HEK293 (cell line): ENCODE results near the gene B4GALNT4.

Experiments used
- CTCF ChIA-PET: fragments of 350-600 bp; formaldehyde crosslinking; extraction: SDS; loops from one replicate; lab custom pipeline; 2021; ENCODE audit warnings: antibody characterized with exemption; lab: Yijun Ruan, JAX
- POLR2A ChIA-PET: fragments of 300-600 bp; formaldehyde crosslinking; extraction: SDS; loops from one replicate; lab custom pipeline; 2020; ENCODE audit warnings: antibody characterized with exemption, inconsistent platforms; lab: Yijun Ruan, JAX
- H3K27ac ChIP-seq: fragments of 200-500 bp; sonication (Bioruptor generic); 2 replicates; pipeline ENCODE4 v1.5.1; 2014; ENCODE audit warnings: low read depth, low read length, control low read depth, inconsistent platforms; ENCODE audit errors: extremely low read depth
- H3K36me3 ChIP-seq, 2 experiments: fragments of 200-500 bp in 1 of 2; sonication (Bioruptor generic) in 1 of 2; 1 replicate in 1 of 2; 2 replicates in 1 of 2; pipeline ENCODE4 v1.5.1; 2014 to 2017; ENCODE audit warnings: inconsistent platforms in 2 of 2, low read length in 2 of 2; ENCODE audit not compliant: control insufficient read depth in 2 of 2, insufficient read depth in 1 of 2
- H3K4me1 ChIP-seq: fragments of 200-500 bp; sonication (Bioruptor generic); 2 replicates; pipeline ENCODE4 v1.5.1; 2014; ENCODE audit warnings: mild to moderate bottlenecking, low read length, inconsistent platforms; ENCODE audit not compliant: control insufficient read depth, insufficient read depth
- H3K4me3 ChIP-seq: 2 replicates; pipeline ENCODE4 v1.5.1; 2011; ENCODE audit warnings: low read depth, mild to moderate bottlenecking, control low read depth, low read length, moderate library complexity
- H3K9me3 ChIP-seq: fragments of 200-500 bp; sonication (Bioruptor generic); 2 replicates; pipeline ENCODE4 v1.5.1; 2014; ENCODE audit warnings: low read depth, low read length, inconsistent platforms; ENCODE audit not compliant: control insufficient read depth, insufficient read depth
- ATF2 ChIP-seq: fragments of 450-650 bp; formaldehyde crosslinking; IDR thresholded peaks from 2 replicates; pipeline ENCODE4 v1.5.1; 2016; ENCODE audit warnings: missing biosample characterization, missing genetic modification characterization, low read depth
- BCL11B ChIP-seq: fragments of 450-650 bp; formaldehyde crosslinking; IDR thresholded peaks from 2 replicates; pipeline ENCODE4 v1.5.1; 2016; ENCODE audit warnings: low read depth, missing biosample characterization, missing genetic modification characterization
- HOXD13 ChIP-seq: sonication (generic); formaldehyde crosslinking; IDR thresholded peaks from 2 replicates; pipeline ENCODE4 v1.8.0; 2022; ENCODE audit warnings: missing genetic modification reagents, borderline replicate concordance
- ZBTB10 ChIP-seq: fragments of 450-650 bp; formaldehyde crosslinking; IDR thresholded peaks from 2 replicates; pipeline ENCODE4 v1.5.1; 2016; ENCODE audit warnings: missing biosample characterization, missing genetic modification characterization
- ZBTB20 ChIP-seq: fragments of 450-650 bp; formaldehyde crosslinking; IDR thresholded peaks from 2 replicates; pipeline ENCODE4 v1.5.1; 2016; ENCODE audit warnings: missing biosample characterization, missing genetic modification characterization
- ZFP41 ChIP-seq: fragments of 450-650 bp; formaldehyde crosslinking; IDR thresholded peaks from 2 replicates; pipeline ENCODE4 v1.5.1; 2016; ENCODE audit warnings: missing biosample characterization, missing genetic modification characterization, borderline replicate concordance
- ZNF138 ChIP-seq: fragments of 450-650 bp; formaldehyde crosslinking; IDR thresholded peaks from 2 replicates; pipeline ENCODE4 v1.5.1; 2016; ENCODE audit warnings: missing biosample characterization, missing genetic modification characterization, borderline replicate concordance
- ZNF169 ChIP-seq: fragments of 450-650 bp; formaldehyde crosslinking; IDR thresholded peaks from 2 replicates; pipeline ENCODE4 v1.5.1; 2016; ENCODE audit warnings: missing biosample characterization, missing genetic modification characterization
- ZNF202 ChIP-seq: fragments of 450-650 bp; formaldehyde crosslinking; IDR thresholded peaks from 2 replicates; pipeline ENCODE4 v1.5.1; 2016; ENCODE audit warnings: missing biosample characterization, missing genetic modification characterization, borderline replicate concordance
- ZNF223 ChIP-seq: fragments of 450-650 bp; formaldehyde crosslinking; IDR thresholded peaks from 2 replicates; pipeline ENCODE4 v1.5.1; 2016; ENCODE audit warnings: missing biosample characterization, missing genetic modification characterization
- ZNF324 ChIP-seq: fragments of 450-650 bp; formaldehyde crosslinking; IDR thresholded peaks from 2 replicates; pipeline ENCODE4 v1.5.1; 2016; ENCODE audit warnings: missing biosample characterization, missing genetic modification characterization
- ZNF354C ChIP-seq: fragments of 450-650 bp; formaldehyde crosslinking; IDR thresholded peaks from 2 replicates; pipeline ENCODE4 v1.5.1; 2016; ENCODE audit warnings: missing biosample characterization, missing genetic modification characterization, low read depth, borderline replicate concordance
- ZNF362 ChIP-seq: fragments of 450-650 bp; formaldehyde crosslinking; IDR thresholded peaks from 2 replicates; pipeline ENCODE4 v1.5.1; 2016; ENCODE audit warnings: missing biosample characterization, missing genetic modification characterization
- ZNF426 ChIP-seq: fragments of 450-650 bp; formaldehyde crosslinking; IDR thresholded peaks from 2 replicates; pipeline ENCODE4 v1.5.1; 2017; ENCODE audit warnings: missing biosample characterization, missing genetic modification characterization, mild to moderate bottlenecking, inconsistent platforms, moderate library complexity
- ZNF514 ChIP-seq: fragments of 450-650 bp; formaldehyde crosslinking; IDR thresholded peaks from 2 replicates; pipeline ENCODE4 v1.5.1; 2016; ENCODE audit warnings: missing biosample characterization, missing genetic modification characterization
- ZNF624 ChIP-seq: fragments of 450-650 bp; formaldehyde crosslinking; IDR thresholded peaks from 2 replicates; pipeline ENCODE4 v1.5.1; 2017; ENCODE audit warnings: missing biosample characterization, missing genetic modification characterization
- ZNF664 ChIP-seq: fragments of 450-650 bp; formaldehyde crosslinking; IDR thresholded peaks from 2 replicates; pipeline ENCODE4 v1.5.1; 2016; ENCODE audit warnings: missing biosample characterization, missing genetic modification characterization

The B4GALNT4 gene

GRCh38 chr11:371051-371450, 1.8 kb downstream of the B4GALNT4 start:
- H3K4me3 ChIP-seq, result no peak overlapping the region
- CTCF ChIA-PET, result interaction anchor here (0.8 to 0.9 kb wide), 2 partner anchors 77 to 165 kb away, joined by 3 read pairs; no protein-coding TSS in a partner anchor
- no peak overlapping the region for H3K27ac ChIP-seq
- peaks cover 0 to 39% of the 10 kb centered on the region in 2 experiments; a peak in 1 of 3 replicates for H3K36me3 ChIP-seq
- no peak for TF ChIP-seq ZNF624 (tag by site-specific recombination)
- TF ChIP-seq ZNF169 (tag by site-specific recombination), result no peak
- no peak for TF ChIP-seq ZNF514 (tag by site-specific recombination)
- no peak for TF ChIP-seq ZNF354C (tag by site-specific recombination)
- no peak for TF ChIP-seq ZFP41 (tag by site-specific recombination)
- TF ChIP-seq ZBTB20 (tag by site-specific recombination), result no peak
- no peak for TF ChIP-seq ZNF664 (tag by site-specific recombination)
- TF ChIP-seq ZNF426, result no peak
- TF ChIP-seq ZNF223 (tag by site-specific recombination), result no peak
- TF ChIP-seq ZNF362 (tag by site-specific recombination), result no peak
- no peak for TF ChIP-seq ZNF202 (tag by site-specific recombination)
- POLR2A ChIA-PET, result interaction anchor here (0.7 to 1.1 kb wide), 2 partner anchors 22 to 164 kb away, joined by 3 read pairs; partner anchors contain the start of genes BET1L and RIC8A
- H3K9me3 ChIP-seq, result no peaks in the 10 kb centered on the region
- no peaks in the 10 kb centered on the region for H3K4me1 ChIP-seq

- CTCF ChIA-PET, result interaction anchor here (0.9 kb wide), 2 partner anchors 76 to 118 kb away, joined by 3 read pairs; no protein-coding TSS in a partner anchor
- POLR2A ChIA-PET, result interaction anchor here (0.7 kb wide), 1 partner anchor 165 kb away, joined by 3 read pairs; the partner anchor contains the start of genes BET1L and RIC8A
Measured at GRCh38 chr11:371716-372590, 2.7 kb downstream of the B4GALNT4 start.

GRCh38 chr11:372809-373715, 3.8 kb downstream of the B4GALNT4 start:
- Histone ChIP-seq H3K4me1 (no peaks in the 10 kb centered on the region), H3K4me3 (no peak overlapping the region), H3K36me3 (peaks cover 0 to 53% of the 10 kb centered on the region in 2 experiments; a peak in 1 of 3 replicates), H3K27ac (no peak overlapping the region), H3K9me3 (no peaks in the 10 kb centered on the region)
- TF ChIP-seq ZBTB10 (0 out of 2 replicates have a peak, but pooled peaks have one; percentile 23), ZNF324 (tag by site-specific recombination) (no peak), BCL11B (tag by site-specific recombination) (no peak), ATF2 (tag by site-specific recombination) (no peak)
- ChIA-PET CTCF (no interaction called here), POLR2A (no interaction called here)

More at GRCh38 chr11:371716-372590, 2.7 kb downstream of the B4GALNT4 start:
- Histone ChIP-seq H3K36me3 (peaks cover 0 to 42% of the 10 kb centered on the region in 2 experiments; a peak in 1 of 3 replicates), H3K9me3 (no peaks in the 10 kb centered on the region), H3K27ac (no peak overlapping the region), H3K4me3 (no peak overlapping the region), H3K4me1 (no peaks in the 10 kb centered on the region)
- TF ChIP-seq HOXD13 (0 out of 2 replicates have a peak, but pooled peaks have one; percentile 30), ZNF138 (tag by site-specific recombination) (no peak)
